Stomach (tissue), 4 donors: ENCODE data around the gene PITPNC1.

ENCODE experiments used
- EP300 ChIP-seq: sonication (generic); formaldehyde crosslinking; IDR thresholded peaks from one replicate; pipeline ENCODE4 v1.6.1; 2017; ENCODE audit warnings: antibody characterized with exemption
- POLR2A ChIP-seq, 4 donors: fragments of 450-650 bp; IDR thresholded peaks; one replicate each; pipeline ENCODE4 v1.6.1; 2016; ENCODE audit warnings: antibody characterized with exemption in 4 of 4, control low read depth in 2 of 4, mild to moderate bottlenecking in 1 of 4, moderate library complexity in 1 of 4
- TF ChIP-seq, protein P1 (sequence below), 7 experiments: fragments of 450-650 bp in 4 of 7; fragments of 200-600 bp in 3 of 7; sonication (generic) in 3 of 7; IDR thresholded peaks; one replicate each; pipeline ENCODE4 v1.5.1; 2016 to 2019; ENCODE audit warnings: antibody characterized with exemption in 7 of 7, control low read depth in 2 of 7, mild to moderate bottlenecking in 1 of 7

GRCh38 chr17:67558740-67559380 is 181.8 kb downstream of the PITPNC1 start:
- TF ChIP-seq, protein P1, sequence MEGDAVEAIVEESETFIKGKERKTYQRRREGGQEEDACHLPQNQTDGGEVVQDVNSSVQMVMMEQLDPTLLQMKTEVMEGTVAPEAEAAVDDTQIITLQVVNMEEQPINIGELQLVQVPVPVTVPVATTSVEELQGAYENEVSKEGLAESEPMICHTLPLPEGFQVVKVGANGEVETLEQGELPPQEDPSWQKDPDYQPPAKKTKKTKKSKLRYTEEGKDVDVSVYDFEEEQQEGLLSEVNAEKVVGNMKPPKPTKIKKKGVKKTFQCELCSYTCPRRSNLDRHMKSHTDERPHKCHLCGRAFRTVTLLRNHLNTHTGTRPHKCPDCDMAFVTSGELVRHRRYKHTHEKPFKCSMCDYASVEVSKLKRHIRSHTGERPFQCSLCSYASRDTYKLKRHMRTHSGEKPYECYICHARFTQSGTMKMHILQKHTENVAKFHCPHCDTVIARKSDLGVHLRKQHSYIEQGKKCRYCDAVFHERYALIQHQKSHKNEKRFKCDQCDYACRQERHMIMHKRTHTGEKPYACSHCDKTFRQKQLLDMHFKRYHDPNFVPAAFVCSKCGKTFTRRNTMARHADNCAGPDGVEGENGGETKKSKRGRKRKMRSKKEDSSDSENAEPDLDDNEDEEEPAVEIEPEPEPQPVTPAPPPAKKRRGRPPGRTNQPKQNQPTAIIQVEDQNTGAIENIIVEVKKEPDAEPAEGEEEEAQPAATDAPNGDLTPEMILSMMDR (IDR thresholded peaks at IDR 0.05), result no peak
- TF ChIP-seq POLR2A (IDR thresholded peaks at IDR 0.05) (no peak), EP300 (no peak)
